ENCODE data around the gene KIAA1671.

KIAA1671 gene

DNA sequence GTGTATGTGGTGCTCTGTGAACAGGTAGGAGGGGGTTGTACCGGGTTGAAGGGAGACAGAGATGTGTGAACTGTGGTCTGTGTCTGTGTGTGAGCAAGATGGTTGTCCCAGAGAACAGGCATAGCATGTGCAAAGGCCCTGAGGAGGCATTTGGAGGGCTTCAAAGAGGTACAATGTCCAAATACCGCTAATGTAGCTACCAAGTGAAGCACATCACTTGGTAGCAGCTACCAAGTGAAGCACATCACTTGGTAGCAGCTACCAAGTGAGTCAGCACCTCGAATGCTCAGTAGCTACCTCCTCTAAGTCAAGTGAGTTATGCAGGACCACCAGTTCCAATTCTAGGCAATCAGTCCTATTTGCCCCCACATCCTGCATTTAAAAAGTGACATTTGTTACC, 72.4 kb downstream of the KIAA1671 start:
- TF ChIP-seq, protein P1, sequence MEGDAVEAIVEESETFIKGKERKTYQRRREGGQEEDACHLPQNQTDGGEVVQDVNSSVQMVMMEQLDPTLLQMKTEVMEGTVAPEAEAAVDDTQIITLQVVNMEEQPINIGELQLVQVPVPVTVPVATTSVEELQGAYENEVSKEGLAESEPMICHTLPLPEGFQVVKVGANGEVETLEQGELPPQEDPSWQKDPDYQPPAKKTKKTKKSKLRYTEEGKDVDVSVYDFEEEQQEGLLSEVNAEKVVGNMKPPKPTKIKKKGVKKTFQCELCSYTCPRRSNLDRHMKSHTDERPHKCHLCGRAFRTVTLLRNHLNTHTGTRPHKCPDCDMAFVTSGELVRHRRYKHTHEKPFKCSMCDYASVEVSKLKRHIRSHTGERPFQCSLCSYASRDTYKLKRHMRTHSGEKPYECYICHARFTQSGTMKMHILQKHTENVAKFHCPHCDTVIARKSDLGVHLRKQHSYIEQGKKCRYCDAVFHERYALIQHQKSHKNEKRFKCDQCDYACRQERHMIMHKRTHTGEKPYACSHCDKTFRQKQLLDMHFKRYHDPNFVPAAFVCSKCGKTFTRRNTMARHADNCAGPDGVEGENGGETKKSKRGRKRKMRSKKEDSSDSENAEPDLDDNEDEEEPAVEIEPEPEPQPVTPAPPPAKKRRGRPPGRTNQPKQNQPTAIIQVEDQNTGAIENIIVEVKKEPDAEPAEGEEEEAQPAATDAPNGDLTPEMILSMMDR (IDR thresholded peaks at IDR 0.05; ENCODE audit: control insufficient read depth, extremely low read depth, insufficient read depth): no peak
- no peak for DNase-seq (ENCODE audit: low read depth)
- H3K4me3 ChIP-seq (ENCODE audit: low read depth, low read length): no peak overlapping the region

DNA sequence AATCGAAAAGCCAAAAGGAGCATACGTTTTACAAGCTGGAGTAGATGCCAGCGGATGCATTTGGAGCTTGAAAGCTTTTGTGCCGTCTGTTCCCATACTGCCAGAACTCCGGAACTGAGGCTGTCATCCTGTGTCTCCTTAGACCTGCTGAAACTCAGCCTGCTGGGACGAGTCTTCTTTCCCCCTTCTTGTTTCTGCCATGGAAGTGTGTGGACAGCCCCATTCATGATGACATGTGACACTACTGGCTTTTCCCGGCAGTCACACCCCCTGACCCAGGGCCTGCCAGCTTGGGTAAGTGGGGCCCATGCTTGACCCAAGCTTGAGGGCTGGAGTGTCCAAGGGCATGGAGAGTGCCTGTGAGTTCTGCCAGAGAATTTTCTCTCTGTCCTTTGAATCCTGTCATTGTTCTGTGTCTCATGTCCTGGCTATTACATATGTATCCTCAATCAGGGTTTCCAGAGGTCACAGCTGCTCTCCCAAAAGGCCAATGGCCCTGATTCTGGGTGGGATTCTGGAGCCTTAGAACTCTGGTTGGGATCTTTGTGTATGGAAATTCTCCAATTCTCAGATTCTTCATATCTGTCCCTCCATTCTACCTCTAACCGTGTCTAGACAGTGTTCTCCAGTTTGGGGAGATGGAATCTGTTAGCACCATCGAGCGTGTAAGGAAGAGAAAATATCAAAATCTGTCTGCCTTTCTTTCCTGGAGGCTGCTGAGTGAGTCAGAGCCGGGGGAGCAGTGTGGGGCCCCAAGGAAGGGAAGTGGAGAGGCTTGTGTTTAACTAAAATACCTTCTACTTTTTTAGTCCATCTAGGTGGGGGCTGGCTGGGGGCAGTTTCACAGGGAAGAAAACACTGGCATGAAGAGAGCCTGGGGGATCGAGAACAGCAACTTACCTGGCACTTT, 73.2 kb downstream of the KIAA1671 start:
- no peak overlapping the region for H3K4me3 ChIP-seq (ENCODE audit: low read depth, low read length)
- TF ChIP-seq, protein P1 (IDR thresholded peaks at IDR 0.05; ENCODE audit: control insufficient read depth, extremely low read depth, insufficient read depth): no peak
- no peak for DNase-seq (ENCODE audit: low read depth)

DNA sequence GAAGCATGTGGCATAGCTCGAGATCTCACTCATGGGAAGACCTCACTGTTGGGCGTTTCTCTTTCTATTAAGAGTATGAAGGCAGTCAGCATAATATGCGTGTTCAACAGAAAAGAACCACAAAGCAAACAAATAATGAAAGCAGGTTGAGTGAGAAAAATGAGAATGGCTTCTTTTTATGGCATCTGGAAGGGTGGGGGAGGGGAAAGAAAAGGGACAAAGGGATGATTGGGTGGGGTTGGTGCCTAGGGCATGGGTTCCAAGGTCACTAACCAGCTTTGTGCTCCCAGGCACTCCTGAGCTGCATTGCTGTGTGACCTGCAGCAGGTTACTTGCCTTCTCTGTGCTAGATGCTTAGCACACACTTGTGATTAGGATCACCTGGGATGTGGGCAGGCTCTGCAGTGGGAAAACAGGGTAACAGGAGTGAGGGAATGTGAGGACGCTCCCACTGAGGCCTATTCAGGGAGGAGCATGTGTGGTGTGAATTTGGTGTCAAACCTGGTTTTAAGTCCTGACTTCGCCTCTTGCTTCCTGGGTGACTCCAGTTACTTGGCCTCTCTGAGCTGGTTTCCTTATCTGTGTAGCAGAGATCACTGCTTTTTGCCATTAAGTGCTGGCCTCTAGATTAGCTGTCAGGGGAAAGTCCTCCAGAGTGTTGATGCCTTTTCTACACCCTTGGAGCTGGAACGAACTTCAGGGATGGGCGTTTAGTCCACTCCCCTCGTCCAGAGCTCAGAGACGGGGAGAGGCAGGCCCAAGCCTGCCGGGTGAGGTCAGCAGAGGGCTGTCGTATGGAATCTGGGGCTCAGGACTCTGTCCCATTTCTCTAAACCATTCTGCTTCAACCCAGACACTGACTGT, 74.8 kb downstream of the KIAA1671 start:
- TF ChIP-seq, protein P1 (IDR thresholded peaks at IDR 0.05; ENCODE audit: control insufficient read depth, extremely low read depth, insufficient read depth): no peak
- no peak for DNase-seq (ENCODE audit: low read depth)
- H3K4me3 ChIP-seq (ENCODE audit: low read depth, low read length): no peak overlapping the region

DNA sequence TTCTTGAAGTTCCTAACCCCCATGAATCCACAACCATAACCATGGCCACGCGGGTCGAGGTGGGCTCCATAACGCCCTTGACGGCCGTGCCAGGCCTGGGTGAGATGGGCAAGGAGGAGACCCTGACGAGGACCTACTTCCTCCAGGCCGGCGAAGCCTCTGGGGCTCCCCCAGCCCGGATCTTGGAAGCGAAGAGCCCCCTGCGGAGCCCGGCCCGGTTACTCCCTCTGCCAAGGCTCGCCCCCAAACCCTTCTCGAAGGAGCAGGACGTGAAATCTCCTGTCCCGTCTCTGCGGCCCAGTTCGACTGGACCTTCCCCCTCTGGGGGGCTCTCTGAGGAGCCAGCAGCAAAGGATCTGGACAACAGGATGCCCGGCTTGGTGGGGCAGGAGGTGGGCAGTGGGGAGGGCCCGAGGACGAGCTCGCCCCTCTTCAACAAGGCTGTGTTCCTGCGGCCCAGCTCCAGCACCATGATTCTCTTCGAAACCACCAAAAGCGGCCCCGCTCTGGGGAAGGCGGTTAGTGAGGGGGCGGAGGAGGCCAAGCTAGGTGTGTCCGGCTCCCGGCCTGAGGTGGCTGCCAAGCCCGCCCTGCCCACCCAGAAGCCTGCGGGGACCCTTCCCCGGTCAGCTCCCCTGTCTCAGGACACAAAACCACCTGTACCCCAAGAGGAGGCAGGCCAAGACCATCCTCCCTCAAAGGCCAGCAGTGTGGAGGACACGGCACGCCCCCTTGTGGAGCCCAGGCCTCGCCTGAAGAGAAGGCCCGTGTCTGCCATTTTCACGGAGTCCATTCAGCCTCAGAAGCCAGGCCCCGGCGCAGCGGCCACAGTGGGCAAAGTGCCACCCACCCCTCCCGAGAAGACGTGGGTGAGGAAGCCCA, 75.7 kb downstream of the KIAA1671 start:
- DNase-seq (ENCODE audit: low read depth): no peak
- TF ChIP-seq, protein P1 (IDR thresholded peaks at IDR 0.05; ENCODE audit: control insufficient read depth, extremely low read depth, insufficient read depth): peak; percentile 43
- H3K4me3 ChIP-seq (ENCODE audit: low read depth, low read length): no peak overlapping the region

DNA sequence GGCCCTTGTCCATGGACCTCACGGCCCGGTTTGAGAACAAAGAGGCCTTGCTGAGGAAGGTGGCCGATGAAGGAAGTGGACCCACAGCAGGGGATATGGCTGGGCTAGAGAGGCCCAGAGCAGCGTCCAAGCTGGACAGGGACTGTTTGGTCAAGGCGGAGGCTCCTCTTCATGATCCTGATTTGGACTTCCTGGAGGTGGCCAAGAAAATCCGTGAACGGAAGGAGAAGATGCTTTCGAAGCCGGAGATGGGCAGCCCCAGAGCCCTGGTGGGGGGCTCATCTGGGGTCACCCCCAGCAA, 76.3 kb downstream of the KIAA1671 start:
- H3K4me3 ChIP-seq (ENCODE audit: low read depth, low read length): no peak overlapping the region
- TF ChIP-seq, protein P1 (IDR thresholded peaks at IDR 0.05; ENCODE audit: control insufficient read depth, extremely low read depth, insufficient read depth): no peak
- no peak for DNase-seq (ENCODE audit: low read depth)

DNA sequence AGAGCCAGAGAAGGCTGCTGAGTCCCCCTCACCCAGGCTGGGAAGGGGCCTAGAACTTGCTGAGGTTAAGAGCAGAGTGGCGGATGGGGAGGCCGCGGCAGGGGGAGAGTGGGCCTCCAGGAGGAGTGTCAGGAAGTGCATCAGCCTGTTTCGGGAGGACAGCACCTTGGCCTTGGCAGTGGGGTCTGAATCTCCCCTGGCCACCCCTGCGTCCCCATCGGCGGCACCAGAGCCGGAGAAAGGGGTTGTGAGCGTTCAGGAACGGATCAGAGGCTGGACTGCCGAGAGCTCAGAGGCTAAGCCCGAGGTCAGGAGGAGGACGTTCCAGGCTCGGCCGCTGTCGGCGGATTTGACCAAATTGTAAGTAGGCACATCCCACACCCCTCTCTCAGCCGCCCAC, 76.7 kb downstream of the KIAA1671 start:
- no peak overlapping the region for H3K4me3 ChIP-seq (ENCODE audit: low read depth, low read length)
- TF ChIP-seq, protein P1 (IDR thresholded peaks at IDR 0.05; ENCODE audit: control insufficient read depth, extremely low read depth, insufficient read depth): no peak
- no peak for DNase-seq (ENCODE audit: low read depth)
